Brain microvascular endothelial cell (primary cell): ENCODE results near the gene NAA38.
A peak's percentile ranks its signal among the peaks of the same experiment; 100 is the strongest.

ENCODE experiments used
- DNase-seq: peaks from one replicate; pipeline ENCODE4 v3.0.0-alpha.2; 2020
- H3K27ac ChIP-seq: fragments of 250-450 bp; sonication (Bioruptor Pico); 2 replicates; pipeline ENCODE4 v1.5.1; 2020; ENCODE audit warnings: mild to moderate bottlenecking, moderate library complexity
- H3K27me3 ChIP-seq: fragments of 250-450 bp; sonication (Bioruptor Pico); replicated peaks from 2 replicates; pipeline ENCODE4 v1.5.1; 2020; ENCODE audit warnings: mild to moderate bottlenecking
- H3K36me3 ChIP-seq: fragments of 250-450 bp; sonication (Bioruptor Pico); replicated peaks from 2 replicates; pipeline ENCODE4 v1.5.1; 2020; ENCODE audit warnings: mild to moderate bottlenecking
- H3K4me3 ChIP-seq: 2 replicates; pipeline ENCODE4 v1.5.1; 2011; ENCODE audit warnings: low read depth, mild to moderate bottlenecking, control low read depth, low read length, moderate library complexity
- in situ Hi-C: cut with HindIII; loops from 2 replicates; pipeline ENCODE4 v1.10.0; 2017; ENCODE audit warnings: low sequenced_read_pairs, low pct_ligation_motif_present
- TF ChIP-seq, protein P1 (sequence below): IDR thresholded peaks from 2 replicates; pipeline ENCODE4 v1.5.1; 2011; ENCODE audit warnings: low read depth, mild to moderate bottlenecking, moderate library complexity, low read length, control low read depth, inconsistent platforms; ENCODE audit errors: missing control alignments

The NAA38 gene

DNA sequence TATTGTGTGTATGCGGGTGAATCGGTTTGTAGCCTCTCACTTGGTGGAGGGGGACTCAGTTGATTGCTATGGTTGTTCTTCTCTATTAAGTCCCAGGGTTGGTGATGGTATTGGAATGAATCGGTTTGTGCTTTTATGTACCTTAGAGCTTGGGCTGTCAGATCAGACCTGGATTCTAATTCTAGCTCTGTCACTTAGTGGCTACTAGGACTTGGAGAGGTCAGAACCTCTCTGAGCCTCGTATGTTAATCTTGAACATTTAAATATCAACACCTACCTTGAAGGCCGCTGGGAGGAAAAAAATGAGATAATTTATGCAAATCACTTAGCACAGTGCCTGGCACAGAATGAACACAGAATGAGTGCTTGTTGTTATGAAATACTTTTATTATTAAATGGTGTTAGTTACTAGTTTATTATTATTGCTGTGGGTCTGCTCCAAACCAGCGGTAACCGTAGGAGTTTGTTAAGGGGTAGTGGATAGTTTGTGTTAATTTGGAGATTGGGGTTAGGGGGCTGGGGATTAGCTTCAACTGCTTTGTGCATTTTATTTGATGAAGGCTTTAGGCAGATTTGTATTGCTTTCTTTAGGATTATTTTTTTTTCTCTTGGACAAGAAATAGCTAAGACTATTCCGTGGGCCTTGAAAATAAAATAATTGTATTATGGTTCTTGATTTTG lies 19.8 kb downstream of the NAA38 start:
- no peak for DNase-seq
- Histone ChIP-seq H3K4me3 (peak overlapping the region; percentile 43), H3K36me3 (peaks cover 3% of the 10 kb centered on the region), H3K27me3 (no peaks in the 10 kb centered on the region), H3K27ac (no peak overlapping the region)
- in situ Hi-C loops = no loop called here
- TF ChIP-seq, protein P1, sequence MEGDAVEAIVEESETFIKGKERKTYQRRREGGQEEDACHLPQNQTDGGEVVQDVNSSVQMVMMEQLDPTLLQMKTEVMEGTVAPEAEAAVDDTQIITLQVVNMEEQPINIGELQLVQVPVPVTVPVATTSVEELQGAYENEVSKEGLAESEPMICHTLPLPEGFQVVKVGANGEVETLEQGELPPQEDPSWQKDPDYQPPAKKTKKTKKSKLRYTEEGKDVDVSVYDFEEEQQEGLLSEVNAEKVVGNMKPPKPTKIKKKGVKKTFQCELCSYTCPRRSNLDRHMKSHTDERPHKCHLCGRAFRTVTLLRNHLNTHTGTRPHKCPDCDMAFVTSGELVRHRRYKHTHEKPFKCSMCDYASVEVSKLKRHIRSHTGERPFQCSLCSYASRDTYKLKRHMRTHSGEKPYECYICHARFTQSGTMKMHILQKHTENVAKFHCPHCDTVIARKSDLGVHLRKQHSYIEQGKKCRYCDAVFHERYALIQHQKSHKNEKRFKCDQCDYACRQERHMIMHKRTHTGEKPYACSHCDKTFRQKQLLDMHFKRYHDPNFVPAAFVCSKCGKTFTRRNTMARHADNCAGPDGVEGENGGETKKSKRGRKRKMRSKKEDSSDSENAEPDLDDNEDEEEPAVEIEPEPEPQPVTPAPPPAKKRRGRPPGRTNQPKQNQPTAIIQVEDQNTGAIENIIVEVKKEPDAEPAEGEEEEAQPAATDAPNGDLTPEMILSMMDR = no peak

DNA sequence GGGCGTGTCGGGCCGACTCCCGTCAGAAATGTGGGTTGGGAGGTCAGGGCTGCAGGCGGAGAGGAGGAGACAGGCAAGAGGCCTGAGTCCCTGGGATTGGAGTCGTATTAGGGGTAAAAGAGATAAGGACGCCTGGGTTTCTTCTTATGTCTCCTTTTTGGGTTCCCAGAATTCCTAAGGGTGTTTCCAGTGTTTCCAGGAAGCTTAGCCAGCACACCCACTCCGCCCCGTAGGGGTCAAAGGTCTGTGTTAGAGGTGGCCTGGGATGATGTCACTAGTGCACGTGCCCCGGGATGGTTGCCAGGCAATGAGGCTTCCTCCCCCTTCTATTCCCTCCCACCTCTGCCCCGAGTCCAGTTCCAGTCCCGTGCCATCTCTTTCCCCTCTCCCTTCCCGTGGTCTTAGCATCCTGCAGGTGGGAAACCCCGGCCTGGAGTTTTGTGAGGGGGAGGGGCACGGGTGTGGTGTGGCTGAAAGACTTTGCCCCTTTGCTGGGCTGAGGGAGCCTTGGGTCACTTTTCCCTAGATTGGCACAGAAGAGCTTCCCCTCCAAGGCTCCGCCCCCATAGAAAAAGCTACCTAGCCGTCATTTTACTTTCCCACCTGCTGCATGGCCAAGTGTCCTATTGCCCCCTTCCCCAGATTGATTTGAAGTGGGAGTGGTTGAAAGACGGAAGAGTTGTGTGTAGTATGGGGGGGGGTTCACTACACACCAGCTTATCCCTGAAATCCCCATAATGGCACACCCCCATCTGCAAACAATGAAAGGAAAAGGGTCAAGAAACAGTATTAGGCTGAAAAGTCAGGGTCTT lies 20.6 kb downstream of the NAA38 start:
- TF ChIP-seq, protein P1 = no peak
- Histone ChIP-seq H3K36me3 (peaks cover 3% of the 10 kb centered on the region), H3K4me3 (peak overlapping the region; percentile 74), H3K27ac (peak overlapping the region; percentile 89), H3K27me3 (no peaks in the 10 kb centered on the region)
- DNase-seq = peak; percentile 76
- in situ Hi-C loops = no loop called here

DNA sequence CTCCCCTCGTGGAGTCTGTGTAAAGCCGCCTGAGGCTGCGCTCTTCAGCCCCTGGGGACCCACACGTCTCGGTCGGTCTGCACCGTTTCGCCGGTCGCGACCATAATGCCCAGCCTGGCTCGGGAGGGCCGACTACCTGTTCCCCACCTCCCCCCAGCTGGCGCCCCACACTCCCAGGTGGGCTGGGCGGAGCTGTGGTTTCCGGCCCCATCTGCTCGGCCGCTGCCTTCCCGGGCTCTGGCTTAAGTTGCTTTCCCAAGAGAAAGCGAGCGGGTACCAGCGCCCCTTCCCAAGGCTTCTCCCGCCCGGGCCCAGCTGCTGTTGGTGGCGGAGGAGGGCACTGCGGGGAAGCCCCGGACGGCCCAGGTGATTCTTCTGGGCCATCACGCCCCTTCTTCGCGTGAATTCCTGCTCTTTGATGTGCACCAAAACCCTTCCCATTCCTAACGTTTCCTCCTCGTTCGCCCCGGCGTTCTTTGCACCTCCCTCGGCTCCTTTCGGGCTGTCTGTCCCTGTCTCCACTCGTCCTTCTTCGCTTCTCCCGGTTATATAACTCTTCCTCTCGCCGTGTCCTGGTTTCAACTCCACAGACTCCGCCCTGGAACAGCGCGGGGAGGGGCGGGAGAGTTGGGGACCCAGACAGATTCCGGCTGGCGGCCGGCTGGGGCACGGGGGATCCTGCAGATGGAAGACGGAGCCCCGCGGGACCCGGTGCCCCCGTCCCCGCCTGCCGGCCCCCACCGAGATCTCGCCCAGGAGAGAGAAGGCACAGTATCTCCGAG lies 21.4 kb downstream of the NAA38 start:
- H3K36me3 ChIP-seq = peaks cover 3% of the 10 kb centered on the region
- H3K27me3 ChIP-seq = no peaks in the 10 kb centered on the region
- H3K4me3 ChIP-seq = peak overlapping the region; percentile 74
- in situ Hi-C loops = no loop called here
- peak overlapping the region; percentile 89 for H3K27ac ChIP-seq
- DNase-seq = peak; percentile 36
- TF ChIP-seq, protein P1 = no peak

GRCh38 chr17:7834957-7835813 lies 22.2 kb downstream of the NAA38 start:
- DNase-seq = peak; percentile 96
- TF ChIP-seq, protein P1 = peak; percentile 96
- Histone ChIP-seq H3K4me3 (peak overlapping the region; percentile 74), H3K27ac (peak overlapping the region; percentile 89), H3K27me3 (no peaks in the 10 kb centered on the region), H3K36me3 (no peaks in the 10 kb centered on the region)
- in situ Hi-C loops = no loop called here

- DNase-seq = no peak
- in situ Hi-C loops = no loop called here
- TF ChIP-seq, protein P1 = no peak
- H3K36me3 ChIP-seq = no peaks in the 10 kb centered on the region
- no peaks in the 10 kb centered on the region for H3K27me3 ChIP-seq
- peak overlapping the region; percentile 74 for H3K4me3 ChIP-seq
- H3K27ac ChIP-seq = peak overlapping the region; percentile 88
Observed at GRCh38 chr17:7834542-7834956, 22.8 kb downstream of the NAA38 start.
